NCI-H2196 treated with DMSO at 0.1 percent for 48 hours (cell line): Measurements from ENCODE around the gene GPATCH3.
"Not testable (repeated sequence)": the region's sequence is repeated elsewhere in the genome, so short reads cannot be mapped to it uniquely, and the experiment has no call there.

Experiments
- DNase-seq: peaks from one replicate; lab custom pipeline; 2025; ENCODE audit not compliant: unreplicated experiment; lab: John Stamatoyannopoulos, UW

The GPATCH3 gene

DNA sequence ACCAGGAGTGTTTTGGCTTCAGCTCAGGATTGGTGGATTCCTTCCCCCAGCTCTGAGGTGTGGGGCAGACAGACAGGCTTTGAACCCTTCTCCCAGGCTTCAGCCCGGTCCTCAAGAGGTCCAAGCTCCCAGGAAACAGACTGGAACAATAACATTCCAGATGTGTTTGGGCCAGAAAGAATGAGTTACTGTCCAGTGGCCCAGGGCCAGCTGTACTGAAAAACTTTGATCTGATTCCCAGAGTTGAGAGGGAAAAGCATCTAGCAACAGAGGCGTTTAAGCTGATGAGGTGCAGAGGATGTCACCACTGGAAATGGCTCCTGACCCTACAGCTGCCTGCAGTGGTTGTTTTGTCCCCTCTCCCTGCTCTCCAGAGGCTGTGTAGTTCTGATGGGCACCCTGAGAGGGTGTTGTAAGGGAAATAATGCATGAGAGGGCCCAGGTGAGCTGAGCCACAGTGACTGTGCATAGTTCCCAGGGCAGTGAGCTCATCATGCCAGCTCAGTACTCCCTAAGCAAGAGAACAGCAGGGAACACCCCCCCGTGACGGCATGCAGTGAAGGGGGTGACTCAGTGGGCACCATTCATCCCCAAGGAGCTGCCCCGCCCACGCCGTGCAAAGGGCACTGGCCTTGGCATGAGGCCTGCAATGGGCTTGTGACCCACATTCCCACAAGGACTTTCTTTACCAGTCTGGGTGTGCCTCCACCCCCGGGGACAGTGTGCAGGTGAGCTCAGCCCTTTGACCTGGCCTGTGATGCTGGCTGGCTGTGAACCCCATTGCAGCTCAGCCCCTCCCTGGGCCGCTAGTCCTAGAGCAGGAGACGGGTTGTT, 51.1 kb downstream of the GPATCH3 start:
- DNase-seq: no peak

DNA sequence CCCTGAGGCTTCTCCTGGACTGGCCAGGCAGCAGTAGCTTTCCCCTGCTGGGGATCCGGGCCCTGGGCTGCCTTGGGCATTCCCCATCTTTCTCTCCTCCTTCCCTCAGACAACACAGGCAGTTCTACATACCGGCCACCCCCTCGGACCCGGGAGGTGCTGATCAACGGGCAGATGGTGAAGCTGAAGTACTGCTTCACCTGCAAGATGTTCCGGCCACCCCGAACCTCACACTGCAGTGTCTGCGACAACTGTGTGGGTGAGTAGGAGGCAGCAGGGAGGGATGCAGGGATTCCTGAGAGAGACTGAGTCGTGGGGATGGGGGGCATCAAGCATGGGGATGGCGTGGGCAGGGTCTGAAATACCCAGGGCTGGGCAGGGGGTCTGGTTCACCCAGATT, 51.8 kb downstream of the GPATCH3 start:
- DNase-seq: no peak

DNA sequence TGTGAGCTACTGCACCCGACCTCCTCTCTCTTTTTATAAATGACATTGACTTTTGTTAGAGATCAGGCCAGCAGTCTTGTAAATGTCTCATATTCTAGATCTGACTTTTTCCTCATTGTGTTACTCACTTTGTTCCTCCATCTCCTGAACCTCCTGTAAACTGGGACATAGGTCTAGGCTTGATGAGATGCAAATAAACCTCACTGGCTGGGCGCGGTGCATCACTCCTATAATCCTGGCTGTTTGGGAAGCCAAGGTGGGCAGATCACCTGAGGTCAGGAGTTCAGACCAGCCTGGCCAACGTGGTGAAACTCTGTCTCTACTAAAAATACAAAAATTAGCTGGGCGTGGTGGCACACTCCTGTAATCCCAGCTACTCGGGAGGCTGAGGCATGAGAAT, 52.4 kb downstream of the GPATCH3 start:
- DNase-seq: not testable (repeated sequence)

DNA sequence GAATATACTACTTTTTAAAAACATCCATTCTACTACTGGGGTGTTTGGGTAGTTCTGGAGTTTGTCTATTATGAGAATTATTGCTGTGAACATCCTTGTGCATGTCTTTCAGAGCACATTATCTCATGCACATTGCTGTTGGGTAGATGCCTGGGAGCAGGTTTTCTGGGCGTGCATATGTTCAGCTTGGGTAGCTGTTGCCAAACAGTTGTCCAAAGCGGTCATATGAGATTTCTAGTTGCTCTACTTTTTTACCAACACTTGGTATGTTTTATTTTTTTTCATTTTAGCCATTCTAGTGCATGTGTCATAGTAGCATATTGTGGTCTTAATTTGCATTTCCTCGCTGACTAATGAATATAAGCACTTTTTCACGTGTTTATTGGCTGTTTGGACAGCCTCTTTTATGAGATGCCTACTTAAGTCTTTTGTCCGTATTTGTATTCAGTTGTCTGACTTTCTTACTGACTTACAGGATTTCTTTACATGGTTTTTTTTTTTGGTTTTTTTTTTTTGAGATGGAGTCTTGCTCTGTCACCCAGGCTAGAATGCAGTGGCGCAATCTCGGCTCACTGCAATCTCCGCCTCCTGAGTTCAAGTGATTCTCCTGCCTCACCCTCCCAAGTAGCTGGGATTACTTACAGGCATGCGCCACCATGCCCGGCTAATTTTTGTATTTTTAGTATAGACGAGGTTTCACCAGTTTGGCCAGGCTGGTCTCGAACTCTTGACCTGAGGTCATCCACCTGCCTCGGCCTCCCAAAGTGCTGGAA, 55.7 kb downstream of the GPATCH3 start:
- DNase-seq: no peak
